Measurements from ENCODE around the gene CLDN3. TPM values are rescaled to one million over a fixed set of nuclear protein-coding genes. Genes with fewer than 3 reads are reported as not detected.

Gene CLDN3
- total RNA-seq, 1 experiment from 2014 or later: 16.5 TPM

GRCh38 chr7:73801577-73801976 is 31.5 kb upstream of the CLDN3 start:
- Histone ChIP-seq H3K79me1 (ENCODE audit: insufficient read depth, low read depth, low read length, poor library complexity, severe bottlenecking) (no peaks in the 10 kb centered on the region), H2AK5ac (ENCODE audit: insufficient read length, low read length) (no peak overlapping the region), H3K9me3 (ENCODE audit: control insufficient read depth, low read depth, low read length) (no peaks in the 10 kb centered on the region), H2AFZ (ENCODE audit: low read length) (no peak overlapping the region), H3K79me2 (ENCODE audit: insufficient read depth, low read length) (no peaks in the 10 kb centered on the region), H3K4me1 (ENCODE audit: insufficient read depth, low read length) (no peaks in the 10 kb centered on the region; the same call in 1 of the 2 replicates), H3K56ac (ENCODE audit: insufficient read length, low read depth, low read length) (no peak overlapping the region), H3K27me3 (ENCODE audit: insufficient read depth, low read length) (no peaks in the 10 kb centered on the region), H4K91ac (ENCODE audit: insufficient read length, low read depth, low read length) (no peak overlapping the region), H3K9ac (ENCODE audit: extremely low read depth, insufficient read length, low read length) (no peak overlapping the region), H2BK12ac (ENCODE audit: insufficient read length, low read depth, low read length) (no peak overlapping the region), H4K8ac (replicated peaks; ENCODE audit: insufficient read length, low read depth, low read length) (no peak overlapping the region), H3K14ac (ENCODE audit: insufficient read depth, low read length) (no peak overlapping the region), H3K27ac (ENCODE audit: insufficient read length, low read depth, low read length) (no peak overlapping the region), H3K23ac (ENCODE audit: insufficient read length, low read depth, low read length) (no peak overlapping the region), H3K18ac (ENCODE audit: insufficient read length, low read depth, low read length) (no peak overlapping the region), H2BK5ac (ENCODE audit: insufficient read length, low read length) (no peak overlapping the region), H2BK20ac (ENCODE audit: low read depth, low read length, poor library complexity, severe bottlenecking) (no peak overlapping the region), H2BK15ac (ENCODE audit: low read depth, low read length) (no peak overlapping the region), H4K20me1 (ENCODE audit: control insufficient read depth, insufficient read depth, insufficient read length) (no peaks in the 10 kb centered on the region), H2BK120ac (ENCODE audit: low read depth, low read length, poor library complexity, severe bottlenecking) (no peak overlapping the region), H4K5ac (ENCODE audit: insufficient read length, low read depth, low read length) (no peak overlapping the region), H3K23me2 (ENCODE audit: insufficient read length, low read depth, low read length, poor library complexity, severe bottlenecking) (no peaks in the 10 kb centered on the region), H3T11ph (ENCODE audit: low read length) (no peak overlapping the region), H3K4me2 (ENCODE audit: insufficient read depth, insufficient read length, low read length) (no peak overlapping the region), H3K4ac (ENCODE audit: low read depth, low read length) (no peak overlapping the region)
- peaks cover 7 to 9% of the 10 kb centered on the region in 2 experiments; a peak in 3 of 4 replicates for H3K4me1 Mint-ChIP-seq
- no peak overlapping the region for H3K27ac Mint-ChIP-seq
- no CpG with 5 or more reads among the region's 1 CpG for WGBS (ENCODE audit: extremely low coverage, insufficient read length, low lambda C conversion rate)
- H3K4me3 Mint-ChIP-seq: no peak overlapping the region
- H3K36me3 Mint-ChIP-seq (ENCODE audit: insufficient read depth in 1 of 3, low read depth in 3 of 3): no peaks in the 10 kb centered on the region
- H3K9me3 Mint-ChIP-seq: peaks cover 0 to 7% of the 10 kb centered on the region in 2 experiments; a peak in 3 of 5 replicates
- peaks cover 7% of the 10 kb centered on the region for H3K27me3 Mint-ChIP-seq (ENCODE audit: low read depth)
- no peak for TF ChIP-seq CTCF (conservative IDR thresholded peaks at IDR 0.05)
- DNase-seq: no peak
